Measurements from ENCODE around the gene CROCC2. TPM values are rescaled to one million over a fixed set of nuclear protein-coding genes. Genes with fewer than 3 reads are reported as not detected.

The CROCC2 gene
- total RNA-seq, 2 donors from 2014 or later = not detected

- TF ChIP-seq, protein P1, sequence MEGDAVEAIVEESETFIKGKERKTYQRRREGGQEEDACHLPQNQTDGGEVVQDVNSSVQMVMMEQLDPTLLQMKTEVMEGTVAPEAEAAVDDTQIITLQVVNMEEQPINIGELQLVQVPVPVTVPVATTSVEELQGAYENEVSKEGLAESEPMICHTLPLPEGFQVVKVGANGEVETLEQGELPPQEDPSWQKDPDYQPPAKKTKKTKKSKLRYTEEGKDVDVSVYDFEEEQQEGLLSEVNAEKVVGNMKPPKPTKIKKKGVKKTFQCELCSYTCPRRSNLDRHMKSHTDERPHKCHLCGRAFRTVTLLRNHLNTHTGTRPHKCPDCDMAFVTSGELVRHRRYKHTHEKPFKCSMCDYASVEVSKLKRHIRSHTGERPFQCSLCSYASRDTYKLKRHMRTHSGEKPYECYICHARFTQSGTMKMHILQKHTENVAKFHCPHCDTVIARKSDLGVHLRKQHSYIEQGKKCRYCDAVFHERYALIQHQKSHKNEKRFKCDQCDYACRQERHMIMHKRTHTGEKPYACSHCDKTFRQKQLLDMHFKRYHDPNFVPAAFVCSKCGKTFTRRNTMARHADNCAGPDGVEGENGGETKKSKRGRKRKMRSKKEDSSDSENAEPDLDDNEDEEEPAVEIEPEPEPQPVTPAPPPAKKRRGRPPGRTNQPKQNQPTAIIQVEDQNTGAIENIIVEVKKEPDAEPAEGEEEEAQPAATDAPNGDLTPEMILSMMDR (IDR thresholded peaks at IDR 0.05) = no peak
- ATAC-seq (ENCODE audit: insufficient number of reproducible peaks, low FRiP score, low read depth) (no peak), DNase-seq (ENCODE audit: low spot score) (no peak)
- no peaks in the 10 kb centered on the region for H3K27me3 ChIP-seq (replicated peaks; ENCODE audit: insufficient read depth)
- H3K27ac ChIP-seq = no peak overlapping the region
- H3K9me3 ChIP-seq = no peaks in the 10 kb centered on the region
- no peaks in the 10 kb centered on the region for H3K36me3 ChIP-seq
- no peaks in the 10 kb centered on the region for H3K4me1 ChIP-seq (ENCODE audit: control insufficient read depth in 1 of 2, low read depth in 2 of 2)
- H3K4me3 ChIP-seq = no peak overlapping the region
Measured at GRCh38 chr2:240869956-240870875, 35.9 kb upstream of the CROCC2 start.

DNA sequence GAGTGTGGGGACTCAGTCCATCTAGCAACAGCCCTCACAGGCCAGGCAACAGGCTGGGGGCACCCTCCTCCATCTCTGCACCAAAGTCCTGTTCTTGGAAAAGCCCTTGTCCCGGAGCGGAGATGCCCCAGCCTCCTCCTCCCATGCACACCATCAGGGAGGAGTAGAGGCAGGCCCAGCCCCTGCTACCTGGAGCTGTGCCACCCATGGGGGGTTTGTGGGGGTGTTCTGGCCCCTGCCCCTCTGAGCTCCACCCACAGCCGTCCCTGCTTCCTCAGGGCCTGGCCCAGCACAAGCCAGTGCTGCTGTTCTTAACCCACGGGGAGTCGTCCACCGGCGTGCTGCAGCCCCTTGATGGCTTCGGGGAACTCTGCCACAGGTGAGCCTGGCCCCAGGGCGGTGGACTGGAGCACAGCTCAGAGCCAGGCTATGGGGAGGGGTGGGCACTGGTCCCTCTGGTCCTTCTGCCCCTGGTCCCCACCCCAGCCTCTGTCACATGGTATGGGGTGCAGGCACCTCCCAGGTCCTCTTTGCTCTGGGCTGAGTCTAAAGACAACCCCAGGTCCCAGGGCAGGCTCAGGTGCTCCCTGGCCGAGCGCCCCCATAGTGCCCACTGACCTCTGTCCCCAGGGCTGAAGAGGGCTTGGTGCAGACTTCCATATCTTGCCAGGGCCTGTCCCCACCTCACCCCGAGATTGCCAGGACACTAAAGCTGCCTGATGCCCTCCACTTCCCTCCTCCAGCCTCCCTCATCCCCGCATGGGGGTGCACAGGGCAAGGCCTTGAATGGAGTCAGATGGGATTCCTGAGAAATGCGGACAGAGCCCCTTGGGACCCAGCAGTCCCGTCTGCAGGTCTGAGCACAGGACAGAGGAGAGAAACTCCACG is 34.8 kb upstream of the CROCC2 start:
- no peak overlapping the region for H3K27ac ChIP-seq
- no peaks in the 10 kb centered on the region for H3K36me3 ChIP-seq
- no peaks in the 10 kb centered on the region for H3K9me3 ChIP-seq
- H3K4me1 ChIP-seq (ENCODE audit: control insufficient read depth in 1 of 2, low read depth in 2 of 2) = no peaks in the 10 kb centered on the region
- no peak overlapping the region for H3K4me3 ChIP-seq
- H3K27me3 ChIP-seq (replicated peaks; ENCODE audit: insufficient read depth) = no peaks in the 10 kb centered on the region
- DNase-seq (ENCODE audit: low spot score) (no peak), ATAC-seq (ENCODE audit: insufficient number of reproducible peaks, low FRiP score, low read depth) (no peak)
- TF ChIP-seq, protein P1 (IDR thresholded peaks at IDR 0.05) = no peak

- ATAC-seq (ENCODE audit: insufficient number of reproducible peaks, low FRiP score, low read depth) = no peak
- TF ChIP-seq, protein P1 (IDR thresholded peaks at IDR 0.05) = no peak
- H3K27ac ChIP-seq = no peak overlapping the region
- H3K36me3 ChIP-seq = no peaks in the 10 kb centered on the region
- no peaks in the 10 kb centered on the region for H3K9me3 ChIP-seq
- no peaks in the 10 kb centered on the region for H3K27me3 ChIP-seq (replicated peaks; ENCODE audit: insufficient read depth)
- no peaks in the 10 kb centered on the region for H3K4me1 ChIP-seq (ENCODE audit: control insufficient read depth in 1 of 2, low read depth in 2 of 2)
- H3K4me3 ChIP-seq = no peak overlapping the region
- no peak for DNase-seq (ENCODE audit: low spot score)
Measured at GRCh38 chr2:240872317-240873097, 33.6 kb upstream of the CROCC2 start.

- Histone ChIP-seq H3K27me3 (replicated peaks; ENCODE audit: insufficient read depth) (no peaks in the 10 kb centered on the region), H3K4me3 (no peak overlapping the region), H3K9me3 (no peaks in the 10 kb centered on the region), H3K4me1 (ENCODE audit: control insufficient read depth in 1 of 2, low read depth in 2 of 2) (no peaks in the 10 kb centered on the region), H3K27ac (no peak overlapping the region), H3K36me3 (no peaks in the 10 kb centered on the region)
- TF ChIP-seq, protein P1 (IDR thresholded peaks at IDR 0.05) = no peak
- no peak for DNase-seq (ENCODE audit: low spot score)
- no peak for ATAC-seq (ENCODE audit: insufficient number of reproducible peaks, low FRiP score, low read depth)
Measured at GRCh38 chr2:240873098-240873788, 32.9 kb upstream of the CROCC2 start.
